Activated CD4-positive, CD25-positive, alpha-beta regulatory T cell treated with anti-CD3 and anti-CD28 coated beads, Interleukin-2, amount 50 U/mL, for 16 hours (primary cell): Measurements from ENCODE around the gene CNOT6L.

Experiments used
- DNase-seq: peaks from one replicate; pipeline ENCODE4 v3.0.0-alpha.2; 2020; ENCODE audit warnings: low read depth, low spot score

CNOT6L gene

DNA sequence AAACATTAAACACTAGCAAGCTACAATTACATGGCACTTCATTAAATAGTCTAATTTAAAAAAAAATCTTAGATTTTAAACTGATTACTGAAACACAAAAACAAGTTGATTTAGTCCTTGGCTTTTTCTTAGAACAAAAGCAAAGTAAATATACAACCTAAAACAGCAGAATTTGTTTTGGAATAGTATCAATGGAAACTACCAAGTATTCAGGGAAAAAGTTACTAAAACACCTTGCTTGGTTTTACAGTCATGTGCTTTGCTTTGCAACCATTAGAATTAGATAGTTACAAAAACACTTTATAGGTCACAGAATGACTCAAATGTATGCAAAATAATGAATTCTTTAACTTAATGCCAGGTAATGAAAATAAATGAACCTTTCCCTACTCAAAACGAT lies 105.3 kb downstream of the CNOT6L start:
- DNase-seq, result no peak

DNA sequence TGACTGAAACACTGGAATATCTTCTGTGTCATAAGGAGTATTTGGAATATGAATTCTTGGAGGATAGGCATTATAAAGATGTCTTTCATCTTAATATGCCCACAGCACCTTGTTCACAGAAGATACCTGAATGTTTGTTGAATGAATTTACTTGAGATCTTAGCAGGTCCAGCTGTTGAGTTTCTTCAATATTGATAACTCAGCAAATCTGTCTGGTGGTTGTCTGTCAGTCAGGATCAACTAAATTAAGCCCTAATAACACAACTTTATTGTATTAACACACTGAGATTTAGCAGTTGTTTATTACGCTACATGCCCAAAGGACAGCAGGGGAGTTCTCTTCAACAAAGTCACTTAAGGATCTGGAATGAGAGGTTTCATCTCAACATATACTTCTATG lies 106.5 kb downstream of the CNOT6L start:
- DNase-seq, result no peak

DNA sequence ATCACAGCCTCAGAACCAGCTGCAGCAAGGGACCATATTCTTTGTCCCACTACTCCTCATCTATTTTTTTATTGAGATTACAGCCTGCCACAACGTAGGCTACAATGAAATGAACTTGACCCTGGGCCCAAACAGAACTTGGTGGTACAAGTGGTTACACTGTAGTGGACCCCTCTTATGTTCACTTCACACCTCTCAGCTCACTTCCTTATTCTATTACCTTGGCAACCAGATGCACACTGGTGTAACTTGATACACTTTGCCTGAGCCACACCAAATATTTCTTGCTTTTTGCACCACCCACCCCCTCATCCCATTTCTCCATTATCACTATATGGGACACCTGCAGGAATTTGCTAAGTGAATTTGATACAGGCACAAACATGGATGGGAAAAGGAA lies 107.7 kb downstream of the CNOT6L start:
- DNase-seq, result no peak

DNA sequence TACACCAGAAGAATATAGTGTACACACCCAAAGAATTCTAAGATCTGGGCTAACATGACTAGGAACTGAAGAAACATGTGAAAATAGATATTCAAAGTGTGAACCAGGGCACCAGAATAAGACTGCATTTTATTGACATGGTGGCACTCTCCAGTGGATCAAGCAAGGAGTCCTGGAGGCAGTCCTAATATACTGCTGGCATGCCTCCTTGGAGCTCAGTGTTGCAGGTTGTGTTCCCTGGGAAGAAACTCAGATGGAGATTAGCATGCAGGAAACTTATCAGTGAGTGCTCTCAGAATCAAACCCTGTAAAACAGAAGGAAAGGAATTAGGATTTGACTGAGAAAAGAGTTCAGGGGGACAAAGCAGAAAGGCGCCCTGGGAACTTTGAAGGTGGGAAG lies 108.5 kb downstream of the CNOT6L start:
- DNase-seq, result no peak

DNA sequence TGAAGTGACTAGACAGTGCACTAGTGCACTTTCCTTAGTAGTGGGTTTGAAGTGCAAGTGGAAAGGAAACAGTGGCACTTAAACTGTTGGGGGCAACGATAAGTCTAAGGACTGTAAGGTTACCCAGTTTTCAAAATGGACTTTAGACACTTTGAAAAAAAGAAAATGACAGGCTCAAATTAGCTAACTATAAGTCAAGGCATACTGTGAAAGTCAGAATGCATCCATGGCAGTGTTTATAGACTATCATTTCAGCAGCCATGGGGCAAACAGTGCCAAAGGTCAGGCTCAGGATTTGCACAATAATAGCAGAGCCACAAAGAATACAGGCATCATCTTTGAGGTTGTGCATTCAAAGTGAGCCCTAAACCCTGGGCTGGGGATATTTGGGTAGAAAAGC lies 109.1 kb downstream of the CNOT6L start:
- DNase-seq, result no peak

DNA sequence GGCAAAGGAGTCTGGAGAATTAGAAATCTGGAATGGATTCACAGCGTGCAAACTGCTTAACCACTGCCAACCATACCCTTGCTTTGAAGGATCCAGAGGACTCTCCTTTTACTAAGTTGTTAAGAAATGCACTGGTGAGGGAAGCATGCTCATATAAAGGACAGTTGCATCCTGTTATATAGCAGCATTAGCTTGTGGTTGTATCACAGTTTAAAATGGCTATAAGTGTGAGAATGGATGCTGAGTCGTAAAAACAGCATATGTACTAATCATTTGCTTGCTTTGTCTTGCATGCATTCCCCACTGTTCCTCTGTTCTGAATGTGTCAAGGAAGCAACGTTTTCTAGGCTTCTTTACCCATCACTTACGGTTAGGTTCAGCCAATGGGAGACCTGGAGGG lies 112.5 kb downstream of the CNOT6L start:
- no peak for DNase-seq

DNA sequence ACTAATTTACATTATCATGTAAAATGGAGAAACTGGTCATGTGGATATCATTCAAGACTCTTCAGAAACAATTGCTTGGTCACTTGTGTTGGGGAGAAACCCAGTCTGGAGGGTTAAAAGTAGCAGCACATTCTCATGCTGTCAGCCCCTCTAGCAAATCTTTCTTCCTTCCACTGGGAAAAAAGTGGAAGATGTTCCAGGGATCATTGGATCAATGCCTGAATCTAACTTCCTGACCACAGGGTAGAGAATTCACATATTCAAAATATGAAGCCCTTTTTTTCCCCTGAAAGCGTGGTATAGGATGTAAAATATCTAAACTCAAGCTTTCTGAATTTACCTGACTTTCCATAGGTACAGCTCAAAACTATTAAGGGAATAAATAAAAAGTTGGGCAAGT lies 115.5 kb downstream of the CNOT6L start:
- no peak for DNase-seq

DNA sequence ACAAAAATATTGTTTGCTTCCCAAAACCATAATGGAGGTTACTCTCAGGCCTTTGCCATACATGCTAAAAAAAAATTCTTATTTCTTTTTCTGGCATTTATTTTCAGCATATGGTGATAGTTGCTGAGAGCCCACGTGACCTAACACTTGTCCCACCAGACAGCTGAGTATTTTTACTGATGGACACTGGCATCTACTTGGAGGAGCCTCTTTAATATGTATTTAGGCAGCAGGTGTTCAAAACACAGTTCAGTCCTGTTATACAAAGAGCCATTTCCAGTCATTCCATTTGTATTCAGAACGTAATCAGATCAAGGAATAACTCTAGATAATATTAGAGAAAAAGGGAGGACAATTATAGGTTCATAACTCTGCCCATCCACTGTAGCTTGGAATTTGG lies 118.0 kb downstream of the CNOT6L start:
- no peak for DNase-seq

DNA sequence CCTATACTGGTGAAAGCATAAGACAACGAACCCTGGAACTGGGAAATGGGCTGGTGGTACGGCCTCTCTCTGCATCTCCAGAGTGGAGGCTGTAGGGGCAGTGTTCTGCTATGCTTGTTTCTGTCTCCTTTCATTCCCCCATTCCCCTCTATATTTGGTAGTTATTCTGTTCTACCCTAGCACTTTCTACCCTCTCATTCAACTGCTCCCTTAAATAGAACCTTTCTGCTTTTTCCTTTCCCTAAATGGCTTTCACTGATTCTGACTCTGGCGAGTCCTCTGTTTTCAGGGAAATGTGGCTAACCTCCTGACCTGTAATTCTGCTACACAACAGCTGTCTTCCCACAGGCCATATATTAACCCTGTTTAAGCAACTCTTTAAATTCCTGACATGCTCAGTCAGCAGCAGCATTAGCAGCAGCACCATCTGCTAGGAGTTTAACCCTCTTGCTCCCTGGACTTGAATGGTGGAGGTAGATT lies 119.4 kb downstream of the CNOT6L start:
- DNase-seq, result no peak

DNA sequence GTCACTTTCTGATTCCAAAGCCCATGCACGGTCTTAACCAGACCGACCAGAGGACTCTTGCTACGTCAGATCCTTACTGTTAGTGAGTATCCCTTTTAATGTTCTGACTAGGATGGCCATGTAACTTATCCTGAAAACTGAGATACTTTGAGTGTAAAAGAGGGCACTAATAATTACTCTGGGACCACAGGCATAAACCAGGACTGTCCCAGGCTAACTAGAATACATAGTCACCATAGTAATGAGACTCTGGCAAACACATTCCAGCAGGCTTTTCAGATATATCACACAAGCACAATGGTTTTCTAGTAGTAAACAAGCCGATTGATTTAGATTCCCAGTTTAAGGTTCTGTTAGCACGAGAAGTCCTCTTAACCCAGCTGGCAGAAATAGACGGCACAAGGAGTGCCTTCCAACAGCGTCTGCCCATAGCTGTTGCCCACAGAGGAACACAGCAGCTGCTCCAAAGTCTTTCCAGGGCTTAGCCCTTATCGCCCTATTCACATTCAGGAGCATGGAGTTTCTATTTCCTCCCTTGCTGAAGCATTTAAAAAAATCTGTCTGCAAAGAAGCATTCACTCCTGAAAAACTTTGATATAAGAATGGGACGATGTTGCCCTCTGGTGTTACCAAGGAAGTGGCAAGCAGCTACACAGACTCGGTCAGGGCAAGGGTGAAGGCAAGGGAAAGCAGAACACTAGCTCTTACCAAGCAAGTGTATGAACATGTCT lies 121.1 kb downstream of the CNOT6L start:
- no peak for DNase-seq

DNA sequence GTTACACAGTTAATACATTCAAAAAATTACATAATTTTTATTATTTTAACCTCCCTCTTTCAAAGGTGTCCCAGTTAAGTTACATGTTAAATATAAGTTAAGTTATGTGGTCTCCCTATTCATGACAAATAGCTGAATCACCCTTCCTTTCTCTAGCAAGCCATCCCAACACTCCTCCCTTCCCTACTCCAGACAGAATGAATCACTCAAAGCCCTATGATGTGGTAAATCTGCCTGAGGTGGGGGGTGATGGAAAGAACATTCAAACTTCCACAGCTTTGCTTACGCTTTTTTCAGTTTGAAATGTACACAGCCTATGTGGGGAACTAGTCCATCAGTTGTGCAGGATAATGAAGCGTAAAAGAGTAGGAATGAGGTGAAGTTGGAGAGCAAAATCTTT lies 123.4 kb downstream of the CNOT6L start:
- no peak for DNase-seq

DNA sequence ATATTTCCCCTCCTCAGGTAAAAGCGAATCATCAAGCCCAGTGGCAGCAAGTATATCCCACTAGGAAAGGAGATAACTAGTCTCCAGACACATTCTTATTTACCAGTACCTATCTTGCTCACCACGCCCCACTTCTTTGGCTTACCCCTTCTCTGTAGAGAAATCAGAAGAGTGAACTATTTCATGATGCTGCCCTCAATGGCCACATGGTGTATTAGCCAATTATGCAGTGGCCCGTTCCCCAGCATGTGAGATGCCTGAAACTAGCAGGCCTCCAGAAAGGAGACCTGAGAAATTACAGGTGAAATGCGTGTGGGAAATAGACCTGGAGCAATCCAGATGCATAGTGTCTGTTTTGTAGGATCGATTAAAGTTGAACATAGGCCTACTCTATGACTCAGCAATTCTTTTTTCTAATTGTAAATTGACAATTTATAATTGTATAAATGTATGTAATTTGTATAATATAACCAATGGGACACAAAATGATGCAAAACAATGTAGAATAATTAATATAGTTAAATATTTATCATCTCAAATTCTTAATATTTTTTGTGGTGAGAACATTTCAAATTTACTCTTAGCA lies 126.2 kb downstream of the CNOT6L start:
- DNase-seq, result no peak

DNA sequence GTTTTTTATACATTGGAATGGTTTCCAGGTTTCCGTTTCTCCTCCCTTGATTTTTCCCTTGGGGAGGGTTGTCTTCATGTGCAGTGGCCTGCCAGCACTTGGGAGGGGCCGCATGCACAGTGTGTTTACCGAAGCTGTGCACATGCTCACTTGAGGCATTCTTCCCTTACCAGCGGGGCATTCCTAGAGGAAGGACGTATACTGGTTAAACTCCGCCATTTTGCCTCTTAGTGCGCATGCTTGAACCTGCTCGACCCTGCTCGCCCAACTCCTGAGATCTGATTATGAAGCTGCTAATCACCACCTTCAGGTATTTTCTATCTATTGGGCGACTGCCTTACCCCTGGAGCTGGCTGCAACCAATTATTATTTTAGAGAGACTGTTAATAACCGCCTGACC lies 137.4 kb downstream of the CNOT6L start:
- DNase-seq, result no peak

DNA sequence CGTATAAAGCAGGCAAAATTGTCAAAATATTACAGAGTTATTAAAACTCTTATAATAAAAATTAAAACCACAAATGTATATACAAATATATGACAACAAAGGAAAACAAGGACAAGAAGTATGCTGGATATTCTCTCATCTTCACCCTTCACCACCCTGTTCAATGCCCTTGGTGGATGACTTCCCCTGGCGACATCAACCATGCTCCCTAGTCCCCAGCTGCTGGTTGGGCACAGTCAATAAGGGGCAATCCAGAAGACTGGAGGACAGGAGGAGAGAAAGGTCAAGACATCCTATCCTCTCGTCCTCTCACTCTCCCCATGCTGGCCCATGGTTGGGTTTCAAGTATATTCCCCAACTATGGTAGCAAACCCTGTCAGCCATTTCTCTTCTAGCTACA lies 142.3 kb downstream of the CNOT6L start:
- DNase-seq, result no peak

DNA sequence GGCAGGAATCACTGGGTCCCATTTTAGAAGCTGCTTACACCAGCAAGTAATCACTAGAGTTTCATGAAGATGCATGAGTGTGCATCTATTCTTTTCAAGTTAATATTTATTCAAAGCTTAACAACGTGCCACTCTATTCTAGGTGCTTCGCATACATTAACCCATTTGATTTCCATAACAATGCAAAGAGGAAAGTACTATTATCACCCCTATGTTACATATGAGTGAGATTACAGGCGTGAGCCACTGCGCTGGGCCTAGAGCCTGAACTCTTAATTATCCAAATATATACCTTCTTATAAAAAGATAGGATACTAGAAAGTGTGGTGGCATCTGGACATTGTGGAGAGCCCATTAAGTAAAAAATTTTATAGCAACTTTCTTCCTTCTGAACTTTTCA lies 148.1 kb downstream of the CNOT6L start:
- DNase-seq, result no peak

DNA sequence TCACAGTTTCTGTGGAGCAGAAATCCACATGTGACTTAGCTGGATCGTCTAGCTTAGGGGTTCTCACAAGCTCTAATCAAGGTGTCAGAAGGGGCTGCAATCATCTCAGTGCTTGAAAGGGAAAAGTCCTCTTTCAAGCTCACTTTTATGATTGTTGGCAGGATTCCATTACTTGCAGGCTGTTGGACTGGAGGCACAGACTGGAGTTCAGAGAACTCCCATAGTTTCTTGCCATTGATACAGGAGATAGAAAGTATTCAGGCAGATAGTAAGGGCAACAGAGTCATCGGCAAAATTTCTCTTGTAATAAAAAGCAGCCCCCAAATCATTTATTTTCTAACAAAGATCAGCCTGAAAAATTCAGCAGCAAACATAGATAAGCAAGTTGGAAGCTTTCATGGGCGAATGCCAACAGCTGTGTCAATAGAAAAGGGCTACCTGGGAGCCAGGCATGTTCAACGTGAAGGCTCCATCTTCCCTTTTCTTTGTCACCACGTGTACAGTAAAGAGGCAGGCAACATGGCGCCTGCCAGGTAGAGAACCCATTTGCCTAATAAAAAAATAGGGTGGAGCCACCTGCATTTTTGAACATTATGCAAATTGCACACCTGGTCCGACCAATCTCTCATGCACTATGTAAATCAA lies 149.1 kb downstream of the CNOT6L start:
- no peak for DNase-seq

DNA sequence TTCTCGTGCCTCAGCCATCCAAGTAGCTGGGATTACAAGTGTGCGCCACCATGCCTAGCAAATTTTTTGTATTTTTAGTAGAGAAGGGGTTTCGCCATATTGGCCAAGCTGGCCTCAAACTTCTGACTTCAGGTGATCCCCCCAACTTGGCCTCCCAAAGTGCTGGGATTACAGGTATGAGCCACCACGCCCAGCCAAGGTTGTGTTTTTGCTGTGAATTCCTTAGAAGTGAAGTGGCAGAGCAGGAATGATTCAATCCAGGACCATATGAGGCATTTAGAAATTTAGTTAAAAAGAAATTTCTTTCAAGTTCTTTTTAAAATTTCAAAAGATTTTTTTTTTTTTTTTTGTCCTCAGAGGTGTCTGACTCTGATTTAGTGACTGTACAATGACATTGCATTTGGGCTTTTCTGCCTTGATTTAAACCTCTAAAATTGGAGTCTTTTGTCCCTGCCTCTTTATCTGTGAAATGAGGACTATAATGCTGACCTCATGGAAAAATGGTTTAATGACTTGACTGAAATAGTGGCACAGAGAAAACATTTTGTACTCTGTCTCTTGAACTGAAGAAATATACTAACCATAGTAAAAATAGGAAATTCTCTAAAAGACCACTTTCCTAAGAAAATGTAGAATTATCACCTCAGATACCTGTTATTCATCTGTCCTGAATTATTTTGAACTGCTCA lies 153.6 kb downstream of the CNOT6L start:
- DNase-seq, result no peak
